HEK293T (cell line): ENCODE measurements around the gene FAM107B.
"Not testable (repeated sequence)": the region's sequence is repeated elsewhere in the genome, so short reads cannot be mapped to it uniquely, and the experiment has no call there.

Experiments
- CTCF ChIA-PET: fragments of 350-600 bp; formaldehyde crosslinking; extraction: SDS; loops from one replicate; lab custom pipeline; 2021; ENCODE audit warnings: antibody characterized with exemption, inconsistent platforms; lab: Yijun Ruan, JAX
- POLR2A ChIA-PET: fragments of 350-600 bp; formaldehyde crosslinking; extraction: SDS; loops from one replicate; lab custom pipeline; 2020; ENCODE audit warnings: antibody characterized with exemption, inconsistent platforms; lab: Yijun Ruan, JAX
- DNase-seq: peaks from one replicate; pipeline ENCODE4 v3.0.0; 2012; ENCODE audit warnings: mixed read lengths; ENCODE audit errors: extremely low spot score
- ARNT ChIP-seq: fragments of 450-650 bp; IDR thresholded peaks from 2 replicates; pipeline ENCODE4 v1.6.1; 2017; ENCODE audit warnings: mild to moderate bottlenecking
- BHLHE40 ChIP-seq: fragments of 450-650 bp; IDR thresholded peaks from 2 replicates; pipeline ENCODE4 v1.6.1; 2016; ENCODE audit warnings: mild to moderate bottlenecking, moderate library complexity, borderline replicate concordance
- CTBP1 ChIP-seq: fragments of 450-650 bp; IDR thresholded peaks from 2 replicates; pipeline ENCODE4 v1.6.1; 2016; ENCODE audit warnings: borderline replicate concordance
- ELF4 ChIP-seq: fragments of 450-650 bp; IDR thresholded peaks from 2 replicates; pipeline ENCODE4 v1.6.1; 2017; ENCODE audit warnings: antibody characterized with exemption
- FOXA1 ChIP-seq: fragments of 450-650 bp; IDR thresholded peaks from 2 replicates; pipeline ENCODE4 v1.6.1; 2016; ENCODE audit warnings: mild to moderate bottlenecking
- FOXK2 ChIP-seq: fragments of 450-650 bp; IDR thresholded peaks from 2 replicates; pipeline ENCODE4 v1.6.1; 2016; ENCODE audit warnings: mild to moderate bottlenecking
- FOXM1 ChIP-seq: fragments of 450-650 bp; IDR thresholded peaks from 2 replicates; pipeline ENCODE4 v1.6.1; 2017; ENCODE audit warnings: mild to moderate bottlenecking, borderline replicate concordance
- HDGF ChIP-seq: fragments of 450-650 bp; IDR thresholded peaks from 2 replicates; pipeline ENCODE4 v1.6.1; 2017; ENCODE audit warnings: antibody characterized with exemption, borderline replicate concordance
- L3MBTL2 ChIP-seq: fragments of 450-650 bp; conservative IDR thresholded peaks from 2 replicates; pipeline ENCODE4 v1.6.1; 2016; ENCODE audit warnings: mild to moderate bottlenecking
- LEF1 ChIP-seq: fragments of 450-650 bp; IDR thresholded peaks from 2 replicates; pipeline ENCODE4 v1.6.1; 2017; ENCODE audit warnings: mild to moderate bottlenecking, borderline replicate concordance
- NFRKB ChIP-seq: fragments of 450-650 bp; IDR thresholded peaks from 2 replicates; pipeline ENCODE4 v1.6.1; 2016; ENCODE audit warnings: mild to moderate bottlenecking, moderate library complexity
- SP1 ChIP-seq: fragments of 450-650 bp; IDR thresholded peaks from 2 replicates; pipeline ENCODE4 v1.6.1; 2017
- SUZ12 ChIP-seq: fragments of 450-650 bp; IDR thresholded peaks from 2 replicates; pipeline ENCODE4 v1.6.1; 2016; ENCODE audit warnings: mild to moderate bottlenecking
- TARDBP ChIP-seq: fragments of 450-650 bp; IDR thresholded peaks from 2 replicates; pipeline ENCODE4 v1.6.1; 2016
- ZNF384 ChIP-seq: fragments of 450-650 bp; IDR thresholded peaks from 2 replicates; pipeline ENCODE4 v1.6.1; 2016
- TF ChIP-seq, protein P1 (sequence below): fragments of 450-650 bp; IDR thresholded peaks from 2 replicates; pipeline ENCODE4 v1.6.1; 2016

The FAM107B gene

GRCh38 chr10:14665865-14666857 is 108.5 kb downstream of the FAM107B start:
- POLR2A ChIA-PET = no interaction called here
- TF ChIP-seq FOXK2 (no peak), ARNT (no peak), LEF1 (no peak), HDGF (no peak), CTBP1 (no peak), NFRKB (no peak), FOXA1 (no peak), SUZ12 (no peak), FOXM1 (no peak), ELF4 (no peak), BHLHE40 (no peak), SP1 (no peak), ZNF384 (no peak), TARDBP (no peak), L3MBTL2 (no peak)
- TF ChIP-seq, protein P1, sequence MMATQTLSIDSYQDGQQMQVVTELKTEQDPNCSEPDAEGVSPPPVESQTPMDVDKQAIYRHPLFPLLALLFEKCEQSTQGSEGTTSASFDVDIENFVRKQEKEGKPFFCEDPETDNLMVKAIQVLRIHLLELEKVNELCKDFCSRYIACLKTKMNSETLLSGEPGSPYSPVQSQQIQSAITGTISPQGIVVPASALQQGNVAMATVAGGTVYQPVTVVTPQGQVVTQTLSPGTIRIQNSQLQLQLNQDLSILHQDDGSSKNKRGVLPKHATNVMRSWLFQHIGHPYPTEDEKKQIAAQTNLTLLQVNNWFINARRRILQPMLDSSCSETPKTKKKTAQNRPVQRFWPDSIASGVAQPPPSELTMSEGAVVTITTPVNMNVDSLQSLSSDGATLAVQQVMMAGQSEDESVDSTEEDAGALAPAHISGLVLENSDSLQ = no peak
- no peak for DNase-seq
- CTCF ChIA-PET = no interaction called here

DNA sequence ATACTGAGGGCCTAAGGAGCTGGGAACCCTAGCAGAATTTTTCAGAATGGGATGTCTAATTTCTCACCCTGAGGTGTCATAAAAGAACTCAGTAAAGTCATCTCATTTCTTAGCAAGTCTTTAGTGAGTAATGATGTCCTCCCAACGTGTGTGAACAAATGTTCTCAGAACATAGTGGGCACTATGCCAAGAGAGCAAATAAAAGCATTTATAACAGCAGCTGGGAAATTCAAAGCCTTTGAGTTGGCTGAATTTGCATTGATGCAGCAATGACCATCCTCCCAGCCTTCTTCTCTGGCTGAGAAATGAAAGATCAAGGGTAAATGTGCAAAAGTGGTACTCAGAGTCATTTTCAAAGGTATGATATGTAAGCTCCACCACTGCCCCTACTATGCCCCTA is 109.4 kb downstream of the FAM107B start:
- TF ChIP-seq TARDBP (no peak), ARNT (no peak), BHLHE40 (no peak), FOXK2 (no peak), NFRKB (no peak)
- ChIA-PET POLR2A (no interaction called here), CTCF (no interaction called here)
- DNase-seq = no peak

GRCh38 chr10:14664345-14664744 is 110.4 kb downstream of the FAM107B start:
- ChIA-PET CTCF (no interaction called here), POLR2A (no interaction called here)
- no peak for DNase-seq
- TF ChIP-seq TARDBP (no peak), SP1 (no peak), FOXA1 (no peak), FOXM1 (no peak), HDGF (no peak), BHLHE40 (no peak), NFRKB (no peak), ARNT (no peak), LEF1 (no peak), ZNF384 (no peak), L3MBTL2 (no peak), SUZ12 (no peak), CTBP1 (no peak)
- TF ChIP-seq, protein P1 = no peak

GRCh38 chr10:14661818-14662217 is 112.9 kb downstream of the FAM107B start:
- DNase-seq = no peak
- TF ChIP-seq NFRKB (no peak), ARNT (no peak), TARDBP (no peak), BHLHE40 (no peak), SP1 (no peak), FOXM1 (no peak)
- ChIA-PET CTCF (no interaction called here), POLR2A (no interaction called here)

DNA sequence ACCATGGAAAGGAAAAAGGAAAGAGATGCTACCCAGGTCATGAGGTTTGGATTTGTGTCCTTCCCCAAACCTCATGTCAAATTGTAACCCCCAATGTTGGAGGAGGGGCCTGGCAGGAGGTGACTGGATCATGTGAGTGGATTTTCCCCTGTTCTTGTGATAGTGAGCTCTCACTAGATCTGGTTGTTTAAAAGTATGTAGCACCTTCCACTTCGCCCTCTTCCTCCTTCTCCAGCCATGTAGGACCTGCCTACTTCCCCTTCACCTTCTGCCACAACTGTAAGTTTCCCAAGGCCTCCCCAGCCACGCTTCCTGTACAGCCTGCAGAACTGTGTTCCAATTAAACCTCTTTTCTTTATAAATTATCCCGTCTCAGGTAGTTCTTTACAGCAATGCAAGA is 113.9 kb downstream of the FAM107B start:
- no peak for DNase-seq
- POLR2A ChIA-PET = no interaction called here
- CTCF ChIA-PET = no interaction called here
- TF ChIP-seq FOXM1 = no peak
- TF ChIP-seq LEF1 = no peak
- TF ChIP-seq CTBP1 = no peak
- no peak for TF ChIP-seq FOXK2
- no peak for TF ChIP-seq ZNF384
- no peak for TF ChIP-seq ARNT
- TF ChIP-seq TARDBP = no peak
- no peak for TF ChIP-seq L3MBTL2
- TF ChIP-seq FOXA1 = no peak
- no peak for TF ChIP-seq HDGF

- no peak for TF ChIP-seq LEF1
- no peak for TF ChIP-seq TARDBP
- no peak for TF ChIP-seq ELF4
- TF ChIP-seq, protein P1 = no peak
- TF ChIP-seq SP1 = no peak
- no peak for TF ChIP-seq SUZ12
- TF ChIP-seq CTBP1 = no peak
- TF ChIP-seq L3MBTL2 = no peak
- TF ChIP-seq ARNT = no peak
- TF ChIP-seq ZNF384 = no peak
- no peak for TF ChIP-seq FOXK2
- no peak for TF ChIP-seq FOXM1
- TF ChIP-seq HDGF = no peak
- no peak for TF ChIP-seq BHLHE40
- POLR2A ChIA-PET = no interaction called here
- DNase-seq = no peak
- CTCF ChIA-PET = no interaction called here
Observed at GRCh38 chr10:14659626-14660196, 115.0 kb downstream of the FAM107B start.

DNA sequence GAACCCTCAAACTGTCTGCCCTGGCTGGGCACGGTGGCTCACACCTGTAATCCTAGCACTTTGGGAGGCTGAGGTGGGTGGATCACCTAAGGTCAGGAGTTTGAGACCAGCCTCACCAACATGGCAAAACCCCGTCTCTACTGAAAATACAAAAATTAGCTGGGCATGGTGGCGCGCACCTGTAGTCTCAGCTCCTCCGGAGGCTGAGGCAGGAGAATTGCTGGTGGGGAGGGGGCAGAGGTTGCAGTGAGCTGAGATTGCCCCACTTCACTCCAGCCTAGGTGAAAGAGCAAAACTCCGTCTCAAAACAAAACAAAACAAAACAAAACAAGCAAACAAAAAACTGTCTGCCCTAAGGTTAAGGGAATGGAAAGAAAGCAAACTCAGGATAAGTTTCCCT is 115.6 kb downstream of the FAM107B start:
- POLR2A ChIA-PET, CTCF ChIA-PET, DNase-seq: not testable (repeated sequence)
